Heart left ventricle (tissue), 13 donors: ENCODE results near the gene SMC1B.

Experiments used
- CTCF ChIP-seq, 12 donors: fragments of 200-600 bp; sonication (generic) in 4 of 12; IDR thresholded peaks; one replicate each; pipeline versions ENCODE4 v1.5.0 to v1.8.0; 2018 to 2022; ENCODE audit warnings: antibody characterized with exemption in 12 of 12, mild to moderate bottlenecking in 5 of 12
- POLR2A ChIP-seq, 2 donors: fragments of 450-650 bp; IDR thresholded peaks; one replicate each; pipeline ENCODE4 v1.6.1; 2017; ENCODE audit warnings: antibody characterized with exemption in 2 of 2, mild to moderate bottlenecking in 2 of 2, moderate library complexity in 2 of 2
- donor health status: ischemic (EF 13 %, LVEDD 7.1; RV severe dilation, severe dysfunction).
- donor health status: DM: no; HTN: yes; CAD: no.
- donor health status: DM: no; HTN: no; CAD: no.
- donor health status: ischemic (EF 25% LVEDD 6.9; RV normal size, moderate dysfunction).
- donor health status: ischemic (EF 25% LVEDD 5.7; RV mildly dilated, moderate dysfunction).
- donor health status: ischemic (EF 35%, LVEDD 5.7; RV mildly dilated, moderate dysfunction).
- donor health status: nonischemic (EF 11% LVEDD 7.7; RV severe dilation, severe dysfunction).
- donor health status: DM: yes; HTN: yes; CAD: no.
- donor health status: PGD.
- donor health status: ischemic (EF 29% LVEDD 5.4; RV normal size, mild dysfunction).
- donor health status: nonischemic (EF 23%, LVEDD 6.1; RV moderate dilation, normal function).

GRCh38 chr22:45438336-45438735 lies 24.9 kb upstream of the SMC1B start:
- no peak for TF ChIP-seq CTCF (IDR thresholded peaks at IDR 0.05)
- no peak for TF ChIP-seq POLR2A (IDR thresholded peaks at IDR 0.05)
